ENCODE measurements around the gene NIFK. TPM values are rescaled to one million over a fixed set of nuclear protein-coding genes. Genes with fewer than 3 reads are reported as not detected.

The NIFK gene
- total and polyA plus RNA-seq, 2 donors from 2014 or later, result 33.4 to 40.4 TPM

DNA sequence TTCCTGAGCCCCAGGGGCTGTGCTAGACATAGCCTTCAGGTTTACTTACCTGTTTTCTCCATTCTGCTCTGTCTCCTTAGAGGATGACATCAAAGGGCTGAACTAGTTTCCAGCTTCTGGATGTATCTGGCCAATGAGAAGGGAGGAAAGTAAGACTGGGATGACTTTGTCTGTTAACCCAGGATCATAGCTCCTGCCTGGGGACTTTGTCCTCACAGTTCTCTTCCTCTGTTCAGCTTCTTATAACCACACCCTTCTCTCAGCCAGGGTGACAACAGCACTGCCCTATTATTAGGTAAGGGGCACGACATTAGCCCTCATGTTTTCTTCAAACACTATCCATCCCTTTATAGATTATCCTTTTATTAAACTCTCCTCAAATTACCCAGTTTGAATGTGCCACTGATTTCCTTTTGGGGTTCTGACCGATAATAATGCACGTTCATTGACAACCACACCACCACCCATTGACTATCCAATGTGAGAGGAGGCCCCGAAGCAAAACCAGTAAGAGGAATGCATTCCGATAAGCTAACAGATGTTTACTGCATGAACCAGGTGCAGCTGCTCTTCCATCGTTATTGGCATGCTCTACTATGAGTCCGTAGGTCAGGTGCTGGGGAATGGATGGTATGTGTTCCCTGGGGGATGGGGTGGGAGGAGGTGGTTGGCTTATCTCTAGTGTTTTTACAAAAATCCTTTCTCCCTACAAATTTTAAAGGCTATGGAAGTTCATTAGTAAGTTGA is 42.2 kb upstream of the NIFK start:
- DNase-seq, result no peak
- Histone ChIP-seq H3K4me3 (ENCODE audit: low read length in 3 of 3) (no peak overlapping the region), H3K9ac (ENCODE audit: low read length in 3 of 3) (no peak overlapping the region), H3K27ac (ENCODE audit: low read depth in 2 of 2, low read length in 2 of 2) (no peak overlapping the region), H3K36me3 (ENCODE audit: control insufficient read depth in 2 of 3, insufficient read depth in 3 of 3, low read length in 3 of 3) (no peaks in the 10 kb centered on the region), H3K9me3 (ENCODE audit: control insufficient read depth in 2 of 3, insufficient read depth in 1 of 3, low read length in 3 of 3) (no peaks in the 10 kb centered on the region), H3K27me3 (ENCODE audit: control insufficient read depth, insufficient read depth, low read length) (no peaks in the 10 kb centered on the region), H3K4me1 (ENCODE audit: control insufficient read depth in 2 of 3, insufficient read depth in 2 of 3, low read depth in 1 of 3, low read length in 3 of 3) (no peaks in the 10 kb centered on the region)
- intact Hi-C loops (cut with DNase I), result no loop called here
- TF ChIP-seq, protein P1, sequence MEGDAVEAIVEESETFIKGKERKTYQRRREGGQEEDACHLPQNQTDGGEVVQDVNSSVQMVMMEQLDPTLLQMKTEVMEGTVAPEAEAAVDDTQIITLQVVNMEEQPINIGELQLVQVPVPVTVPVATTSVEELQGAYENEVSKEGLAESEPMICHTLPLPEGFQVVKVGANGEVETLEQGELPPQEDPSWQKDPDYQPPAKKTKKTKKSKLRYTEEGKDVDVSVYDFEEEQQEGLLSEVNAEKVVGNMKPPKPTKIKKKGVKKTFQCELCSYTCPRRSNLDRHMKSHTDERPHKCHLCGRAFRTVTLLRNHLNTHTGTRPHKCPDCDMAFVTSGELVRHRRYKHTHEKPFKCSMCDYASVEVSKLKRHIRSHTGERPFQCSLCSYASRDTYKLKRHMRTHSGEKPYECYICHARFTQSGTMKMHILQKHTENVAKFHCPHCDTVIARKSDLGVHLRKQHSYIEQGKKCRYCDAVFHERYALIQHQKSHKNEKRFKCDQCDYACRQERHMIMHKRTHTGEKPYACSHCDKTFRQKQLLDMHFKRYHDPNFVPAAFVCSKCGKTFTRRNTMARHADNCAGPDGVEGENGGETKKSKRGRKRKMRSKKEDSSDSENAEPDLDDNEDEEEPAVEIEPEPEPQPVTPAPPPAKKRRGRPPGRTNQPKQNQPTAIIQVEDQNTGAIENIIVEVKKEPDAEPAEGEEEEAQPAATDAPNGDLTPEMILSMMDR (IDR thresholded peaks at IDR 0.05; ENCODE audit: borderline replicate concordance, extremely low read depth, insufficient read depth), result no peak
- no peak for FAIRE-seq

DNA sequence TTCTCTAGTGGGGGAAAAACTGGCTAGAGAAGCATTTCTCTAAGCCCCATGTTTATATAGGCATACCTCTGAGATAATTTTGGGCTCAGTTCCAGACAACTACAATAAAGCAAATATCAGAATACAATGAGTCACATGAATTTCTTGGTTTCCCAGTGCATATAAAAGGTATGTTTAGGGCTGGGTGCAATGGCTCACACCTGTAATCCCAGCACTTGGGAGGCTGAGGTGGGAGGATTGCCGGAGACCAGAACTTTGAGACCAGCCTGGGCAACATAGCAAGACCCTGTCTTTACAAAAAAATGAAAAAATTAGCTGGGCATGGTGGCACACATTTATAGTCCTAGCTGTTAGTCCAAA is 41.0 kb upstream of the NIFK start:
- Histone ChIP-seq H3K36me3 (ENCODE audit: control insufficient read depth in 2 of 3, insufficient read depth in 3 of 3, low read length in 3 of 3) (no peaks in the 10 kb centered on the region), H3K4me3 (ENCODE audit: low read length in 3 of 3) (no peak overlapping the region), H3K9ac (ENCODE audit: low read length in 3 of 3) (no peak overlapping the region), H3K27ac (ENCODE audit: low read depth in 2 of 2, low read length in 2 of 2) (no peak overlapping the region), H3K9me3 (ENCODE audit: control insufficient read depth in 2 of 3, insufficient read depth in 1 of 3, low read length in 3 of 3) (no peaks in the 10 kb centered on the region), H3K27me3 (ENCODE audit: control insufficient read depth, insufficient read depth, low read length) (no peaks in the 10 kb centered on the region), H3K4me1 (ENCODE audit: control insufficient read depth in 2 of 3, insufficient read depth in 2 of 3, low read depth in 1 of 3, low read length in 3 of 3) (no peaks in the 10 kb centered on the region)
- TF ChIP-seq, protein P1 (IDR thresholded peaks at IDR 0.05; ENCODE audit: borderline replicate concordance, extremely low read depth, insufficient read depth), result no peak
- intact Hi-C loops (cut with DNase I), result no loop called here
- DNase-seq (no peak), FAIRE-seq (no peak)

DNA sequence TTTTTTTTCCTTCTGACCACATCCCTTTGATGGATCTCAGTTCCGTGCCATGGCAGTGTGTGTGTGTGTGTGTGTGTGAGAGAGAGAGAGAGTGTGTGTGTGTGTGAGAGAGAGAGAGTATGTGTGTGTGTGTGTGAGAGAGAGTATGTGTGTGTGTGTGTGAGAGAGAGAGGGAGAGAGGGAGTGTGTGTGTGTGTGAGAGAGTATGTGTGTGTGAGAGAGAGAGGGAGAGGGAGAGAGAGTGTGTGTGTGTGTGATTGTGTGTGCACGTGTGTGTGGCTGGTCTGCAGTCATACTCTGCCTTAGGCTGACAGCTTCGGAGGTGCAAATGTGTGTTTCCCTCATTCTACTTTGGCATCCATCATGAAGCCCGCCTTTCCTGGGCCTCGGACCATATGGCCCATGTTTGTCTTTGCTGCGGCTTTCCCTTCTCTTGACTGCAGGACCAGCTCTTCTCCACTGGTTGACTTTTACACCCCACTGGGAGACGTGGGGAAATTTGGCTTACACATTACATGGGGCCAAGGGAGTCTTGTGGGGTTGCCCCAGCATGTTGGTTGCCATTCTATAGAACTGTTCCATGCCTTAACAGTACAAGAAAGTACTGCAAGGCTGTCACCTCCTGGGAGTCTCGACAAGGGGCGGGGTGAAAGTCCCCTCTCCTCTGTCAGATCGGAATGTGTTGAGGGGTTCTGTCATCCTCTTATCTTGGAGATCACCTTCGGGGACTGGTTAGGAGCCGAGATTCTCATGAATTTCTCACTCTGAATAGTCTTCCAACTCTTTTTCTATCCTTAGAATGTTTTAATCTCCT is 40.4 kb upstream of the NIFK start:
- Histone ChIP-seq H3K9me3 (ENCODE audit: control insufficient read depth in 2 of 3, insufficient read depth in 1 of 3, low read length in 3 of 3) (no peaks in the 10 kb centered on the region), H3K27ac (ENCODE audit: low read depth in 2 of 2, low read length in 2 of 2) (no peak overlapping the region), H3K4me1 (ENCODE audit: control insufficient read depth in 2 of 3, insufficient read depth in 2 of 3, low read depth in 1 of 3, low read length in 3 of 3) (peaks cover 0 to 4% (median 0%) of the 10 kb centered on the region in 3 donors), H3K36me3 (ENCODE audit: control insufficient read depth in 2 of 3, insufficient read depth in 3 of 3, low read length in 3 of 3) (no peaks in the 10 kb centered on the region), H3K4me3 (ENCODE audit: low read length in 3 of 3) (no peak overlapping the region), H3K9ac (ENCODE audit: low read length in 3 of 3) (no peak overlapping the region), H3K27me3 (ENCODE audit: control insufficient read depth, insufficient read depth, low read length) (no peaks in the 10 kb centered on the region)
- DNase-seq, result no peak
- TF ChIP-seq, protein P1 (IDR thresholded peaks at IDR 0.05; ENCODE audit: borderline replicate concordance, extremely low read depth, insufficient read depth), result no peak
- no peak for FAIRE-seq
- intact Hi-C loops (cut with DNase I), result no loop called here

Data from kidney (tissue), 14 donors.